HG02885 (cell line): ENCODE data around the gene DIO3.

Experiments used
- ATAC-seq: cut with Tn5 transposase; IDR thresholded peaks from one replicate; pipeline ENCODE4 v1.9.1; 2021; ENCODE audit warnings: mild to moderate bottlenecking; ENCODE audit not compliant: unreplicated experiment, poor library complexity

Gene DIO3

DNA sequence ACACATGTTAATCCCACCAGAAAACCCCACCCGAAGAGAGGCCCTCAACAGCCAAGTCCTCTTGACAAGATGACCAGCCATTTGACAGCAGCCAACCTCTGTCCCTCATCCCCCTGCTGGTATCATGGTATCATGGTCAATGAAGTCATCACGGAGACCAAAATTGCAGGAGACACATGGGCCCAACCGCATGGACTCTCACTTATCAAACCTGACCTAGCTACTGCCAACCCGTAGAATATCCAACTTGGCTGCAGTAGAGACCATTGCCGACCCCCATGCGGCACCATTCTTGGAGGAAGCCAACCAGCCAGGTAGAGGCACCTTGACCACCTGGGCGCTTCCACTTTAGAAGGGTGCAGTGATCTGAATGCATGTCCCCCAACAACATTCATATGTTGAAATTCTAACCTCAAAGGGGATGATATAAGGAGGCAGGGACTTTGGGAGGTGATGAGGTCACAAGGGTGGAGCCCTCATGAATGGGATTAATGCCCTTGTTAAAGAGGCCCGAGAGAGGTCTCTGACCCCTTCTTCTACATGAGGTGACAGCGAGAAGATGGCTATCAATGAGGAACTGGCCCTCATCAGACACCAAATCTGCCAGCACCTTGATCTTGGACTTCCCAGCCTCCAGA lies 33.3 kb downstream of the DIO3 start:
- no peak for ATAC-seq

DNA sequence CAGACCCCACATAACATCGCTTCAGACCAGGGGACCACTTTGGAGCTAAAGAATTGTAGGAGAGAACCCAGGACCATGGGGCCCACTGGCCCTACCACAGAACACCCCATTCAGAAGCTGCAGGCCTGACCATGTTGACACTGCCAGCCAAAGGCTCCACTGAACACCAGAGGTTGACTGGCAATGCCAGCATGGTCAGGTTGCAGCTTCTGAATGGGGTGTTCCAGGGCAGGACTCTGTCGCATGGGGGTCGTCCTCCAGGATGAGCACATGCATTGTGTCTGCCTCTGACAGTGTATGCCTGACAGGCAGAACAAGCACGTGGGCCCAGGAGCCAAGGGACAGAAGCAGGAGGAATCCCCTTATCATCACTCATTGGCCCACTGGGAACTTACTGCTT lies 34.1 kb downstream of the DIO3 start:
- no peak for ATAC-seq

DNA sequence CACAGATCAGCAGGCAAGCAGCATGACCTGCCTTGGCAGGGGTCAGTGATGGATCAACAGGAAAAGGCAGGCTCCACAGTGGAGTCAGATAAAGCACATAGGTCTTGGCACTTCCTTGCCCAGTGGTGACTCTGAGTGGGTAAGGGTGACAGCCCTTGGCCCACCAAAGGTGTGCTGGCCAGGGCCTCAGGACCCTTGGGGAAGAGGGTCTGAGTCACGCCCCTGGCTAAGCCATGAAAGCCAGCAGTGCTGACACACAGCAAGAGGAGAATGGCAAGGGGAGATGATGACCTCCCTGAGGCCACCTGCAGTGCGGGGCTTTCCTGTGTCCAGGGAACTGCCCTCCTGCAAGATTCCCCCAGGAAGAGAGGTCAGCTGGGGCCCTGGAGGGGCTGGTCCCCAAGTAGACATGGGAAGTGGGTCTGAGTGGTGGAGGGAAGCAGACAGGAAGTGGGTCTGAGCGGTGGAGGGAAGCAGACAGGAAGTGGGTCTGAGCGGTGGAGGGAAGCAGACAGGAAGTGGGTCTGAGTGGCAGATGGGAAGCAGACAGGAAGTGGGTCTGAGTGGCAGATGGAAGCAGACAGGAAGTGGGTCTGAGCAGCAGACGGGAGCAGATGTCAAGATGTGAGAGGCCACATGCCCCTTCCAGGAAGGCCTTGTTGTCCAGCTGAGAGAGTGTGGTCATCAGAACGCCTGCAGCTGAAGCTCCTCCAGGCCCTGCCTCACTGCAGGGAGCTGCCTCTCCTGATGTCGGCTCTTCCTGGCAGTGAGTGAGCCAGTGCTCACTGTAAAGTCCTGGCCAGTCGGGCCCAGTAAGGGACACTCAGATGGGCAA lies 34.8 kb downstream of the DIO3 start:
- ATAC-seq = no peak

DNA sequence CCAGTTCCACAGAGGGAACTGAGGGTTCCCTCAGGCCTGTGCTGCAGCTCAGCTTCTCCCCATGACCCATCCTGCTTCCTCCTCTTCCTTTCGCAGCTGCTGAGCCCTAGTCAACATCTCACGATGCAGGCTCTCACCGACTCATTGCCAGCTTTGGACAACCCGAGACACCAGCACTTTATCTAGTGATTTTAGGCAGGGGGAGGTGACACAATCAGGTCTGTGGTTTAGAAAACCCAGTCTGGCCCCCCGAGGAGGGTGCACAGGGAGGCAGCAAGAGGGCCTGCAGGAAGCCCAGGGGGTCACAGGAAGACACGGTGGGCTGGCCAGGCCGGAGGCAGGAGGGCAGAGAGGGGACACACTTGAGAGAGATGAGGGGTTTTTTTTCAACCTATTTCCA lies 35.4 kb downstream of the DIO3 start:
- ATAC-seq = no peak

DNA sequence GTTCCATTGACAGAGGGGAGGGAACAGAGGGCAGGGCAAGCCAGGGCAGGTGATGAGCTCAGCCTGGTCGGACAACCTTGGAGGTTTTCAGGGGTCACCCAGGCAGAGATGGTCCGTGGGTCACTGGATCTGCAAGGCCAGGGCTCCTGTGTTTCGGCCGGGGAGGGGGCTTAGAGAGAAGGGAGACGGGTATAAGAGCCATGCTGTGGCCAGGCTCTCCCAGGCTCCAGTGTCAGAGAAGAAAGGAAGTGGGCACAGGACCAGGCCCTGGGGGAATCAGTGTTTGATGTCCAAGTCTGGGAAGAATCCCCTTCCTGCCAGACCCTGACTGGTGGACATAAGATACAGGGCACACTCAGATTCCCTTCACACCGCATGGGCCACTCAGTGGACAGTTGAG lies 36.9 kb downstream of the DIO3 start:
- no peak for ATAC-seq

DNA sequence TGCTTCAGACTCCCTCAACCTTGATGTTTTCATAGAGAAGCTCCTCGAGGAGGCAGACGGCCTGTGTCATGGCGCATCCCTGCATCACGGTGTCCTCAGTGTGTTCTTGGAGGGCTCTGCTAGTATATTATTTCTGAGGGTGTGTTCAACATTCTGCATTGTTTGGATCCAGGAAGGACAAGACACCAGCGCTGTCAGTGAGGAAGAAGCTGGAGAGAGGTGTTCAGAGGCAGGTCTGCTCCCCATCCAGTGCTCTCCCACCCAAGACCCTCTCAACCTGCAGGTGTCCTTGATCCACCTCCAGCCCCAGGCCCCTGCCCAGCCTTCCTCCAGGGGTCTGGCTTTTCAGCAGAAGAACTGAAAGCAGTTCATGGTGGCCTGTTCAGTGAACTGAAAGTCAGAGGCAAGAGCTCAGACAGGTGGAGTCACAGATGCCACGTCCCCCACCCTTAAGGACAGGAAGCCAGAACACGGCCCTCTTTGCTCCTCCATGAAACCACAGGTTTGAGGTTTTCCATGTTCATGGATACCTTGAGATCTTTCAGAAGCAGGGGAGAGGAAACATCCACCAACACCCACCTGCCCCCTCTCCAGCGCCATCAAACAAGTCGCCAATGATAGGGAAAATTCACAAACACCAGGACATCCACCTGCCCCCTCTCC lies 37.4 kb downstream of the DIO3 start:
- ATAC-seq = no peak

DNA sequence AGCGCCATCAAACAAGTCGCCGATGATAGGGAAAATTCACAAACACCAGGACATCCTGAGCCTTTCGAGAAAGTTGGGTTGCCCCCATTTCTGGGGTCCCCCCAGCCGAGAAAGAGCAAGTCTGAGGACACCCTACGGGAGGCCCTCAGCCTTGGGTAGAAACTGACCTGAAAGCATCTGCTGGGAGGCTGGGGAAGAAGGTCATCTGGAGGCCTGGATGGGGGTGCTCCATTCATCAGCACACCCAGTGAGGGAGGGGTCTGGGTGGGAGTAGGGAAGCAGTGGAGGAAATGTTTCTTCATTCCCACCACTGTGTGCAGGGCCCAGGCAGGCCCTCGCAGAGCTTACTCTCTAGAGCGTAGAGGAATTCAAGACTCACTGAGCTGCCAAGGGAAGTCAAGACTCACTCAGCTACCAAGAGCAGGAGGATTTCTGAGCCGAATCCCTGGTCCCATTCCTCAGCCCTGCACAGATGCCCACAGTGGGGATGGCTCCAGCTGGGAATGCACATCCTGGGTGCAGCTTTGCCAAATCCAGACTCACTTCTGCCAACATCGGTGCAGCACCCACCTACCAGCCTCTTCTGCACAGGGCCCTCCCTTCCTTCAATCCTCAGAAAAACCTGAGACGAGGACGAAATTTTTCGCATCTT lies 38.1 kb downstream of the DIO3 start:
- no peak for ATAC-seq

DNA sequence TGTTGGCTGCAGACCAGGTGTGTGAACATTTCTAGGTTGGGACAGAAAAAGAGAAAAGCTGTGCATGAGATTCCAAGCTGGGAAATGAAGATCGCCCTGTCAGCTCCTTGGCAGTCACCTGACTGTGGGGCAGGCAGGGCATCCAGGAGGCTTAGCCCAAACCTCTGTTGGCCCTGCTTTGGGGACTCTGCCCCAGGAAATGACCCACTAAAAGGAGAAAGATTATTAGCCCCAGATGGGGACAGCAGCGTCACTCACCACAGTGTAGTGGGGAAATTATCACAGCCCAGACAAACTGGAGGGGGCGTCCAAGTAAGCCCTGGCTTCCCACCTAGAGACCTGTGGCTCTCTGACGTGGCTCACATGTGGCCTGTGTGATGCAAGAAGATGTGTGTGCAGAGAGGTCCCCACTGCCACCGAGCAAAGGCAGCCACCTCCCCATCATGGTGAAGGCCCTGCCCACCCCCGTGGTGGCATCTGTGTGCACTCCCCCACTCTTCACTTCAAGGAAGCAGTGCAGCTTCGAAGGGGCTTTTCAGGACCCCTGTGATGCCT lies 39.1 kb downstream of the DIO3 start:
- no peak for ATAC-seq

DNA sequence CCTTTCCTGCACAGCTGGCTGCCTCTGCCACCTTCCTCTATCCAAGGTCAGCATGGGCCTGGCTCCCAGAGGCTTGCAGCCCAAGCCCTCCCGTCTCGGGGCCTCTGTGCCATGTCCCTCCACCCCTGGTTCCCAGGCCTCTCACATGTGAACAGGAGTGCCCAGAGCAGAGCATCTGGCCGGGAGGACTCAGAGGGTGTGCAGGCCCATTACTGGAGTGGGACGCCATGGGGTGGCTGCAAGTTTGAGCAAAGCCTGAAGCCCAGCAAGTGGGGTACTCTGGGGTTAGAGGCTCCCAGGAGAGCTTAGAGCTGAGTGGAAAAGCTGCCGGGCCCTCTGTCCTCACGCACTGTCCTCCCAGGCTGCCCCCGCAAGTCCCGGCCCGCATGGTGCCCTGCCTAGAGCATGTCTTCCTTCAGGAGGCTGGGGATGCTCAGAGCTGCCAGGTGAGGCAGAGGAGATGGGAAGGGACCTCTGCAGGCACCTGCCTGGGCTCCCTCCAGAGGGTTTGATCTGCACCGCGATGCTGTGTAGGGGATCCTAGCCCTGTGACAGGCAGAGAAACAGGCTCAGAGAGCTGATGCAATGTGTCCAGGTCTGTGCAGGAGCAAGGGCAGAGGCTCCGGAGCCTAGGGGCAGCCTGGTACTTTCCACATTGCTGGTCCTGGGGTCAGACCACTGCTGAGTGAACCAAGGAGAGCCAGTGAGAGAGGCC lies 39.8 kb downstream of the DIO3 start:
- no peak for ATAC-seq

DNA sequence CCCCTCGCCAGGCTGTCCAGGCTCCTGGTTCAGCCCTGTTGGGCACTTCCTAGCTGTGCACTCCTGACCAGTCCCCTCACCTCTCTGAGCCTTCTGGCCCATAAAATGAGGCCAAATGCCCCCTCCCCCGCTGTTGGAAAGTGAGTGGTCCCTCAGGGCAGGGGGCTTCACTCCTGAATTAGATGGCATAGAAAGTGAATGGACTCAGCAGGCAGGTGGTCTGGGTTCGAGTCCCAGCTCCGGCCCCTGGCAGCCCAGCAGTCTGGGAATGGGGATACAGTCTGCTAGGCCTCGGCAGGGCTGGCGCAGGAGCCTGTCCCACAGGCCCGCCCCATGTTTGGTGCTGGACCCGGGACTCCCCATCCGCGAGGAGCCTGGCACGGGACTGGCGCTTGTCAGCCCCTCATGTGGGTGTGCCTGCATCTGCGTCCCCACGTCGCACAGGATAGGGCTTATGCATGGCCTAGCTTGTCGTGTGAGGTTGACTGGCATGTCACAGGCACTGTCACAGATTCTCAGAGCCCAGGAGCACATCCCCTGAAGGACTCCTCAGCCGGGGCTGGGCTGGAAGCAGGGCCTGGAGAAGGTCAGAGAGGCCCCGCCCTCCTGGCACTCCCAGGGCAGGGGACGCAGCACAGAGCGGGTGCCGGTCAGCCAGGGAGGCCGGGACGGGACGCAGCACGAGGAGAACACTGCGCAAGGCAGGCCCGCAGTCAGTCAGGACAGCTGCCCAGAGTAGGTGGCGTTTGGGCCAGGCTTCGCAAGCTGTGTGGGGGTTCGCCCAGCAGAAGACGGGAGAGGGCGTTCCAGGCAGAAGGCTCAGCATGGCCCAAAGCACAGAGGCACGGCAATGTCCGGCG lies 40.5 kb downstream of the DIO3 start:
- no peak for ATAC-seq

DNA sequence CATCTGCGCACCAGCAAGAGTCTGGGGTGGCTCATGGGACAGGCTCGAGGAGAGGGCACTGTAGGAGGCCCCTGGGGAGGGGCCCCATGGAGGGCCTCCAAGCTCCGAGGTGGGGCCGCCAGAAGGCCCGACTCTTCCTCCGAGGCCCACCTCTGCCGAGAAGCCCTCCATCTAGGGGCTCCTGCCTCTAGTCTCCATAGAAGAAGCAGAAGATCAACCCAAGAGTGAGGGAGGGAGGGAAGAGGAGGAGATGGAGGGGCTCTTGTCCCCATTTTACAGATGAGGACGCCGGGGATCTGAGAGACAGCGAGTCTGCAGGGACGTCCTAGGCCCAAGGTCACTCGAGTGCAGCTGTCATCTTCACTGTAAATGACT lies 41.2 kb downstream of the DIO3 start:
- no peak for ATAC-seq

DNA sequence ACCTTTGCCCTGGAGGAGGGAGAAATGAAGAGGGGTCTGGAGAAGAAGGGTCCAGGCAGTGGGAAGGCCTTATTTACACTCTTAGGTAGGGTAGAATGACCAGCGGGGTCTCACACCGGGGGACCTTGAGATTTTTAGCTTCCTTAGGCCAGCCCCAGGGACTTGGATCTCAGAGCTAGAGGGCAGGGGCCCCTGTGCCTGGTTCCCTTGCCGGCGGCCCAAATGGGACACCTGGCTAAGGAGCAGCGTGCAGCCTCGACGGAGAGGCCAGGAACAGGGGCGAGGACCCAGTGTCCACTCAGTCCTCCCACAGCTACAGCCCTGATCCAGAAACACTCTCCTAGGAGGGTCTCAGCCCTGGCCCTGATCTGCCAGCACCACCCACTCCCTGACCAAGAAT lies 41.8 kb downstream of the DIO3 start:
- no peak for ATAC-seq

DNA sequence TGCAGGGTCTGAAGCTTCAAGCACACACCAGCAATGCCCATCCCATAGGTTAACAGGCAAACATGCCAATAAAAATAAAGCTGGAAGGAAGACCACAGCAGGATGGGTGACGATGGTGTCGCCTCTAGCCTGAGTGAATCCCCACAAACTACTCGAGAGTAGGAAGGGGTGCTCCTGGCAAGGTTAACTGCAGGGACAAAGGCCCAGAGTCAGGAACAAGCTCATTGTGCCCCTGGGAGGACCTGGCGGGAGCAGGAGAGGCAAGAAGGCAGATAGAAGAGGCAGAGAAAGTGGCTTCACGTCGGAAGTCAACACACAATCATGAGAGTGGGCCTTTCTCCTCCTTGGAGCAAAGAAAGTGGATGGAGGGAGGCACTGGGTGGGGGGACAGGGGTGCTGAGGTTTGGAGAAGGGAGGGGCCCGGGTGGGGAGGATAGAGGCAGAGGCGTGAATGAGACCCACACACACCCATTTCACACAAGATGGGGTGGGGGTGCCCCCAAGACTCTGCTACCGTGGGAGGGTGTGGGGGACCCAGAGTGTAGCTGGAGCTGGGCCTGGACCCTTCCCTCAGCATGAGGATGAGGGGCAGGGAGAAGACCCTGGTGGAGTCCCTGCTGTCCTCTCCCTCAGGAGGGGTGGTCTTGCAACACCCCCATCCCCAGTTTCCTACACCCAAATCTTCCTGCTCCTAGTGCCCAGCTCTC lies 43.1 kb downstream of the DIO3 start:
- no peak for ATAC-seq

DNA sequence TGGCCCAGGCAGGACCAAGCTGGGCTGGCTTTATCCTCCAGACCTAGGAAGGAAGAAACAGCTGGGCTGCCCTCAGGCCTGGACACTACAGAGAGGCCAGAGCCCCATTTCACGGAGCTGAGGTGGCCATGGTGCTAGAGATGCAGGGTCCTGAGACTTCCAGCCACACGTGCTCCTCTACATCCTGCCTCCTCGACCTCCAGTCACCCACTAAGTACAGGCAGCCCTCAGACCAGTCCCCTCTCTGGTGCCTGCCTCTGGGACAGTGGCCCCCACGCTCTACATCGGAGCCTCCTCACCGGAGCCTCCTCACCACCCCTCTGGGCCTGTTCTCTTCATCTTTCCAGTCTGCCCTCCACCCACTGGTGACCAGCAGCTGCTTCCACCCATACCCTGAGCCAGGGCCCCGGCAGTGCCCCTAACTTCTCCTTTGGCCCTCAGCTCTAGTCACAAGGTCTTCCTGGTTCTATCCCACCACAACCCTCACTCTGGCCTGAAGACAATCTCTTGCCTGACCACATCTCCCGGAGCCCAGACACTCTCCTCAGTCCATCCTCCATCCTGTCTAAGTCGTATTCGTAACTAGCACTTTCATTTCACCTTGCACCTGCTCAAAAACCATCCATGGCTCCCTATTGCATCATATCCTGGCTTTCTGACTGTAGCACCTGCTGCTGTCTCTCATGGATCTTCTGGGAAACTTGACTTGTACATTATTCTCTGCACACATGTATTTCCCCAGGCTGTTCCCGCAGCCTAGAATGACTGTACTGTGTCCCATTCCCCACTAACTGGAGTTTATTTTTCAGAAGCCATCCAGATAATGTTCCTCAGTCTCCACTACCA lies 43.9 kb downstream of the DIO3 start:
- ATAC-seq = no peak

DNA sequence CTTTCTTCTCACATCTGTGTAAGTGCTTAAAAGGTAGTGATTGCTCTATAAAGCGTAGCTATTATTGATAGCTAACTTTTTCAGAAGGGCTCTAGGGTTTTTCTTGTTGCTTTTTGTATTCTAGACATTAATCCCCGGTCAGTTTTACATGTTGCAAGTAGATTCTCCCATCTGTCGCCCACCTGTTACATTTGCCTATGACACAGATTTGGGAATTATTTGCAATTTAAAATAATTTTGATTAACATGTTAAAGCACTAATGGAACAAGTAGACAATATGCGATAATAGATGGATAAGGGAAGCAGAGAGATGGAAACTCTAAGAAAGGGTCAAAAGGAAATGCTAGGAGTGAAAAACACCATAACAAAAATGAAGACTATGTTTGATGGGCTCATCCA lies 44.5 kb downstream of the DIO3 start:
- ATAC-seq = no peak
